ENCODE measurements around the gene PRR36.
"Not testable (repeated sequence)": the region's sequence is repeated elsewhere in the genome, so short reads cannot be mapped to it uniquely, and the experiment has no call there.

PRR36 gene

DNA sequence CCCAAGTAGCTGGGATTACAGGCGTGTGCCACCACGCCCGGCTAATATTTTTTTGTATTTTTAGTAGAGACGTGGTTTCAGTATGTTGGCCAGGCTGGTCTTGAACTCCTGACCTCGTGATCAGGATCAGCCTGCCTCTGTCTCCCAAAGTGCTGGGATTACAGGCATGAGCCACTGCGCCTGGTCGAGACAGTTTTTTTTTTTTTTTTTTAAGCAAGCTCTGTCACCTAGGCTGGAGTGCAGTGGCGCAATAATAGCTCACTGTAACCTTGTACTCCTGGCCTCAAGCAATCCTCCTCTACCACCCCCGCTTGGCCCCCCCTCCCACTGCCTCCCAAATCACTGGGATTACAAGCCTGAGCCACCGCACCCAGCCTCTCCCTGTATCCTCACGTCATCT lies 23.1 kb upstream of the PRR36 start:
- DNase-seq = no peak

DNA sequence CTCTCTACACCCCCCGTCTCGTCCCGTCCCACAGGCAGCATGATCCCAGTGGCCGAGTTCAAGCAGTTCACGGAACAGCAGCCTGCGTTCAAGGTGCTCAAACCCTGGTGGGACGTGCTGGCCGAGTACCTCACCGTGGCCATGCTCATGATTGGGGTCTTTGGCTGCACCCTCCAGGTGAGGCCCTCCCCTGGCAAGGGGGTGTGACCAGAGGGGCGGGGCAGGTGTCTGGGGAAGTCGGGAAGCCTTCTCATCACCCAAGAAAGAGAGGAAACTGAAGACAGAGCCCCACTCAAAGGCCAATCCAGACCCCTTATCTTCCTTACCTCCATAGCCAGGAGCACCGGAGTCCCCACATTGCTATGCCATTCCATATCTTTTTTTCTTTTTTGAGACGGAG lies 21.4 kb upstream of the PRR36 start:
- DNase-seq = no peak

DNA sequence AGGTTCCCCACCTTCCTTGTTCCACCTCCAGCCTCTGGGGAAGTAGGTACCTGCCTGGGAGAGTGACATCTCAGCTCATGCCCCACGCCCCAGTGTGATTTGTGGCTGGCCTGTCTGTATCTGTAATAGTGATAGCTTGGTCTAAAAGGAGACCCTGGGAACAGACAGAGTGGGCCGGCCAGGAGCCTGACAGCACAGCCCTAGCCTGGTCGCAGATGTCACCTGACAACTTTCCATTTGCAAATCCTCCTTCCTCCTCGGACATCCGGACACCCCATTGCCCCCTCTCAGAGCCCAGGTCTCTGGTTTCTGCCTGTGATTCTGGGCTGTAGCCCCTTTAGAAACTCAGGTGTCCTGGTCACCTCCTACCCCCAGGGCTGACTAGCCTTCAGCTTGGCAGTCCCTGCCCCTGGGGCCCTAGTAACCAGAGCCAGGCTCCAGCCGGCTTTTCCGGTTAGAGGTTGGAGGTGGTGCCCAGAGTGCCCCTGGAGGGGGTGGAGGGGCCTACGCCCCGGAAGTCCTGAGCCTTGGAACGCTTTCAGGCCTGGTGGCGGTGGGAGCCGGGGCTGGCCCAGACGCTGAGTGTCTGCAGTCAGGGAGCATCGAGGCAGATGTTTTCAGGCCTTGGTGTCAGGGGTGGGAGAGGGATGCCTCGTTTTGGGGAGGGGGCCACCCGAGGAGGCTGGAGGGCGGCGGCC lies 20.6 kb upstream of the PRR36 start:
- no peak for DNase-seq

DNA sequence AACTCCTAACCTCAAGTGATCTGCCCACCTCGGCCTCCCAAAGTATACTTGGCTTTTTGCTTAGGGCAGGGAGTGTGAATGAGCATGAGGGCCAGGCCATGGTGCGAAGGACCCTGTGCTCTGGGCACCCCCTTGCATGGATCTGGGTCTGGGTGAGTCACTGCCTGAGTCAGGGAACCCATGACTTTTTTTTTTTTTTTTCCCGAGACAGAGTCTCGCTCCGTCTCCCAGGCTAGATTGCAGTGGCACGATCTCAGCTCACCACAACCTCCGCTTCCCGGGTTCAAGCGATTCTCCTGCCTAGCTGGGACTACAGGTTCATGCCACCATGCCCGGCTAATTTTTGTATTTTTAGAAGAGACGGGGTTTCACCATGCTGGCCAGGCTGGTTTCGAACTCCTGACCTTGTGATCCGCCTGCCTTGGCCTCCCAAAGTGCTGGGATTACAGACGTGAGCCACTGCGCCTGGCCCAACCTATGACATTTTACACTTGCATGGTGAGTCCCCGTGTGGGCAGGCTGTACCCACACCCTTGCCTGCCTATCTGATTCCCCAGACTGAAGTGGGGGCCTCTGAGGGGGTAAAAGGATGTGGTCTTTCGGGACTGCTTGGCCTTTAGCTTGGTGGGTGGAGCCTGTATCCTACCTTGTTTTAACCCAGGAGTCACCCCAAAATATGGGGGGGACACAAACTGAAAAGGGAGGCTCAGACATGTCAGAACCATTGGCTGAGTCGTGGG lies 19.3 kb upstream of the PRR36 start:
- not testable (repeated sequence) for DNase-seq

DNA sequence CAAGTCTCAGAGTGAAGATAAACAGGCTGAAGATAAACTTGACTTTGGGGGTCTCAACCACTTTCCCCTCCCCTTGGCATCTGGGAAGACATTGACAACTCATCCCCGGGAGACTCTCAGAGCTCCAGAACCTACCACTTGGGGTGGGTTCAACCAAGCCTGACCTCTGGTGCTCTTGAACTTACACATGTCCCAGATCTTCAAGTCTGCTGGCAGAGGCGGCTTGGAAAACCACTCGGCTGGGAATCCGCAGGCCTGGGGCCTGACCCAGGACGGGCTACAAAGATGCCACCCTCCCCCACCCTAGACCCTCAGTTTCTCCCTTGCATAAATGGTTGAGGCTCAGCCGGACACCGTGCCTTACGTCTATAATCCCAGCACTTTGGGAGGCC lies 14.6 kb upstream of the PRR36 start:
- no peak for DNase-seq

DNA sequence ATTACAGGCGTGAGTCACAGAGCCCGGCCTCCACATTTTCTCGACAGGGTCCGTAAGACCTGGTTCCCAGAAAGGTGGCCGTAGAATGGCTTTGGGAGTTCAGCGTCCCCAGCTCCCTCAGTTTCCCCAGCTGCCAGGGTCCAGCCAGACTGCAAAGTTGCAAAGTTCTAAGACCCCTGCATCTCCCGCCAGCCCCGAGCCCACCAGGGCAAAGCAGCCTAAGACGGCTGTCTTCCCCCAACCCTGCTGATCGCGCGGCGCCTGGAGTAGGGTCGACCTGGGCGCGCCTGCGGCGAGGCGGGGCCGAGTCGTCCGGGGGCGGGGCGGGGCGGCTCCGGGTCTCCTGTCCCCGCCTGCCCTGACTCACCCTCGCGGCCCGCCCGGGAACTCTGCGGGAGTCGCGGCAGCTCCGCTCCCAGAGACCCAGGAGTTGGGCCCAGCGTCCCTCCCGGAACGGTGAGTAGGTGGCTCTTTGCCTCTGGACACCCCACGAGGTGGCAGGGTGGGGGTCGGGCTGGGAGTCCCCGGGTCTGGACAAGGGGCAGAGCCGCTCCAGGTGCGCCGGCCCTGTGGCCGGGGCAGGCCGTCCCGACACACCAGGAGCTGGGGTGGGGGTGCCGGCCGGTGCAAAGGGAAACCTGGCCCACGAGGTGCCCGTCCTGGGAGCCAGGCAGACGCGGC lies 14.1 kb upstream of the PRR36 start, which contains the start of gene LRRC8E:
TSS of gene LRRC8E (plus strand) at position 366 of the 681 bp plus-strand sequence. CDS start 7,094 bp downstream, outside the sequence.
- no peak for DNase-seq

DNA sequence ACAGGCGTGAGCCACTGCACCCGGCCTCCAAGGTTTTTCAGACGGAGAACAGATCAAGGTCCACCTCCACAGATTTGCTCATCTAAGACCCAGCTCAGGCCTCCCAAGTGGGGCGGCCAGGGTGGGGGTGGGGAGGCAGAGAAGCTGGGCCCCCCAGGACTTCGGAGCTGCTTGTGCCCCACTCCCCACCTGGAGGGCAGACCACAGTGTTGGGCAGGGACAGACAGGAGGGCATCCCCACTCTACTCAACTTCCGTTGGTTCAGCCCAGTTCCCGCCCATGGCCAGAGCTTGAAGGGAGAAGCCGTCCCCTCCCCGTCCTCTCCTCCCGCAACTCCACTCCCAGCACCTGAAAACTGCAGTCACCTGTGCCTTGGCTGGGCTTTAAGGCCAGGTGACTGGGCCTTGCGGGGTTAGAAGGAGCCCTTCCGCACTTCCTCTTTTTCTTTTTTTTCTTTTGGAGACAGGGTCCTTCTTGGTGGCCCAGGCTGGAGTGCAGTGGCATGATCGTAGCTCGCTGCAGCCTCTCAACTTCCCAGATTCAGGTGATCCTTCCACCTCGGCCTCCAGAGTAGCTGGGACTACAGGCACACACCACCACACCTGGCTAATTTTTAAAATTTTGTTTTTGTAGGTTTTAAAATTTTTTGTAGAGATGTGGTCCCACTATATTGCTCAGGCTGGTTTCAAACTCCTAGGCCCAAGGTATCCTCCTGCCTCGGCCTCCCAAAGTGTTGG lies 13.4 kb upstream of the PRR36 start:
- no peak for DNase-seq

DNA sequence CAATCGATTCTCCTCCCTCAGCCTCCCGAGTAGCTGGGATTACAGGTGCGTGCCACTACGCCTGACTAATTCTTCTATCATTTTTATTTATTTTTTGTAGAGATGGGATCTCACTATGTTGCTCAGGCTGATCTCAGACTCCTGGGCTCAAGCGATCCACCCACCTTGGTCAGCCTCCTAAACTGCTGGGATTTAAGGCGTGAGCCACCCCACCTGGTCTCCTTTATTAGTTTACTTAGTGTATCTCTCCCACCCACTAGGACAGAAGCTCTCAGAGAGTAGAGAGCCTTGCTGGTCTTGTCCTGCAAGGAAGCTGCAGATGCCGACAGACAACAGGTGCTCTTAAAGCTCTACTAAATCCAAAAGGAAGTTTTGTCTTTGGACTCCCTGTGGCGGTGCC lies 11.6 kb upstream of the PRR36 start:
- no peak for DNase-seq

DNA sequence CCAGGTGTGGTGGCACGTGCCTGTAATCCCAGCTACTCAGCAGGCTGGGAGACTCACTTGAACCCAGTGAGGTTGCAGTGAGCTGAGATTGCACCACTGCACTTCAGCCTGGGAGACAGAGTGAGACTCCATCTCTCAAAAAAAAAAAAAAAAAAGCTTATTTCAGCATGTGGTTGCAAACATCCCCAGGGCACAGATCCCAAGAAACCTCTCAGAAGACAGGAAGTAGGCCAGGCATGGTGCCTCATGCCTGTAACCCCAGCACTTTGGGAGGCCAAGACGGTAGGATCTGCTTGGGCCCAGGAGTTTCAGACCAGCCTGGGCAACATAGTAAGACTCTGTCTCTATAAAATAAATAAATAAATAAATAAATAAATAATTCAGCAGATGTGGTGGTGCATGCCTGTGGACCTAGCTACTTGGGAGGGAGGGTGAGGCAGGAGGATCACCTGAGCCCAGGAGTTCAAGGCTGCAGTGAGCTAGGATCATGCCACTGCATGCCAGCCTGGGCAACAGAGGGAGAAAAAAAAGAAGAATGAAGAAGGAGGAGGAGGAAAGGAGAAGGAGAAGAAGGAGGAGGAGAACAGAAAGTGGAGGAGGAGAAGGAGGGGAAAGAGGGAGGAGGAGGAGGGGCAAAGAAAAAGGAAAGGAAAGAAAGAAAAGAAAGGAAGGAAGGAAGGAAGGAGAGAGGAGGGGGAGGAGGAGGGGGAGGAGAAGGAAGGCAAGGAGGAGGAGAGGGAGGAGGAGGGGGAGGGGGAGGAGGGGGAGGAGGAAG lies 9.8 kb upstream of the PRR36 start:
- no peak for DNase-seq

DNA sequence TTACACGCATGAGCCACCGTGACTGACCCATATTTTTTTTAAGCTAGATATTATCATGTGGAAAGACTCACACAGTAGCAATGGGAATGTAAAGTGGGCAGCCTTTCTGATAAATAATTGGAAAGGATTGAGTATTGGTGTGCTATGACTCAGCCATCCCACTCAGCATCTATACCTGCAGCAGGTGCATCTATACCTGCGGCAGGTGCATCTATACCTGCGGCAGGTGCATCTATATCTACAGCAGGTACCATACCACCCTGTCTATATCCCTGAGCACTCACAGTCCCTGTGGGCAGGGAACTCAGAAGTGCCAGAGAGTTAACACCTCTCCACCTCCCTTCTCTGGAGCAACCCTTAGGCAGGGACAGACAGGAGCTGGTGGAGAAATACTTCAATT lies 8.9 kb upstream of the PRR36 start:
- DNase-seq = no peak

DNA sequence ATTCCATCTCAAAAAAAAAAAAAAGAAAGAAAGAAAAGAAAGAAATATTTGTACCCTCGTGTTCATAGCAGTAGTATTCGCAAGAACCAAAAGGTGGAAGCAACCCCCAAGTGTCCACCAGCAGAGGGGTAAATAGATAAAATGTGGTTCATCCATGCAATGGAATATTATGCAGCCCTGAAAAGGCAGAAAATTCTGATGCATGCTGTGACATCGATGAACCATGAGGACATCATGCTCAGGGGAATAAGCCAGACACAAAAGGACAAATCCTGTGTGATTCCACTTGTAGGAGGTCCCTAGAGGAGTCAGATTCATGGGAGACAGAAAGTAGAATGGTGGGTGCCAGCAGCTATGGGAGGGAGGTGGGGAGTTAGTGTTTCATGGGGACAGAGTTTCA lies 7.7 kb upstream of the PRR36 start:
- no peak for DNase-seq

DNA sequence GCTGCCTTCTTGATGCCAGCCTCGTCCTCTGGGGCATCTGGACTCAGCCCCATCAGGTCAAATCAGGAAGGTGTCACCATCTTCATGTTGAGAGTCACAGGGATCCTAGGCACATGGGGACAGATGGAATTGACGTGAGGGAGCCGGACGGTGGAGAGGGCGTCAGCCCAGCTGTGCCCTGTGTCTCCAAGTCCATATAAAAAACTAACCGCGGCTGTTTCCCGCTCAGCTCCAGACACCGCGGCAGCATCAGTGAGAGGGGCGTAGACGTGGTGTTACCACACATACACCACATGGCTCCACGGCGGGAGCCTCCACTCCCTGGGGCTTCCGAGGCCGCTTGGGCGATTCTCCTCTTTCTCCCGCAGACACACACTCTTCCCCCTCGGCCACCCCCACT lies 5.6 kb upstream of the PRR36 start:
- DNase-seq = no peak

DNA sequence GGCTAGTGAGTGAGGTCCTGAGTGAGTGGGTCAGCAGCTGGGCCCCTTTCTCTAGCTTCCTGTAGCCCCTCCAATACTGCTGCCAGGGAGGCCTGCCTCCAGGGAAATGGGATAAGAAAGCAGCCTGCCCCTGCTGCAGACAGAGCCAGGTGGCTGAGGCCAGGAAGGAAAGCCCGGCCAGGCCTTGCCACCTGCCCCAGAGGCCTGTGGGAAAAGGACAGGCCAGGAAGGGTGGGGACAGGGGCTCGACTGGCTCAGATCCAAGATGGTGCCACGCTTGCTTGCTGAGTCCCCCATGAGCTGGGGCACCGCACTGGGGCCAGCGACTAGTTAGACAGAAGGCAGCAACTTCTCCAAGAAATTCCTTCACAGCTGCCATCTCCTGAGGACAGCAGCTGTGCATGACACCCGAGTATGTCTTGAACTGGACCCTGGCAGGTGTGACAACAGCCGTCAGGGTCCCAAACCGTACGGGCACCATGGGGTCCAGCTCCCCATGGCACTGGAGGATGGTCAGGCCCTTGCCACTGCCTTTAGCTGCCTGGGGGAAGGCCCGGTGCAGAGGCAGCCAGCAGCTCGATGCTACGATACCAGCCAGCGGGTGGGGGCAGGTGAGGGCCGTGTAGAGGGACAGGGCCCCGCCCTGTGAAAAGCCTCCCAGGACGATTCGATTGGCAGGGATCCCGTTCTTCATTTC lies 5.1 kb upstream of the PRR36 start:
- no peak for DNase-seq

DNA sequence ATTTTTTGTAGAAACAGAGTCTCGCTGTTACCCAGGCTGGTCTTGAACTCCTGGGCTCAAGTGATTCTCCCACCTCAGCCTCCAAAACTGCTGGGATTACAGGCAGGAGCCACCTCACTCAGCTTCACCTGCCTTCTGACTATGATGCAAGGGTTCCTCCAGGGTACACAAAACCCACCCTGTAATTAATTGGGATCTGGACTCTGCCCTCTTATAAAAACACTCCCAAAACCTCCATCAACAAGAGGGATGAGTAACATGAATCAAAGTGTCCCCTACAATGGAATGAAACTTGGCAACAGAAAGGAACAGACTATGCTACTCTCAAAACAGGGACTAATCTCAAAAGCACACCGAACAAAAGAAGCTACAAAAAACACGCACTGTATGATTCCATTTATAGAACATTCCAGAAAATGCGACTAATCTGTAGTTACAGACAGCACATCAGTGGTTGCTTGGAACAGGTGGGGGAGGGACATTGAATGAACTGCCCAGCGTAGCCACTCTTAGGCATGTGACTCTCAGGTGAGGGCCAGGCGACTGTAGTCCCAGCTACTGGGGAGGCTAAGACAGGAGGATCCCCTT lies 3.2 kb upstream of the PRR36 start:
- no peak for DNase-seq

DNA sequence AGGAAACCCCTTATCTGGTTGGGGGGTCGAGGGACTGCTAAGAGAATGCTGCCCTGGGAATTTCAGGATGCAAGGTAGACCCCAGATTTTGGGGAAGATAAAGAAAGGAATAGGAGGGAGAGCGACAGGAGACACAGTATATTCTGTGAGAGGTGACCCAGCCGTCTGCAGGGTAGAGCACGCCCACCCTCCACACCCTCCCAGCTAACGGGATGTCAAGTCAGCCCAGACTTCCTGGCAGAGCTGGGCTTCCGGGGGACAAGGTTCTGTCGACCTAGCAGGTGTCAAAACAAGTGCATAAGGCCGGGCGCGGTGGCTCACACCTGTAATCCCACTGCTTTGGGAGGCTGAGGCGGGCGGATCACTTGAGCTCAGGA lies 695 bp upstream of the PRR36 start:
- no peak for DNase-seq

DNA sequence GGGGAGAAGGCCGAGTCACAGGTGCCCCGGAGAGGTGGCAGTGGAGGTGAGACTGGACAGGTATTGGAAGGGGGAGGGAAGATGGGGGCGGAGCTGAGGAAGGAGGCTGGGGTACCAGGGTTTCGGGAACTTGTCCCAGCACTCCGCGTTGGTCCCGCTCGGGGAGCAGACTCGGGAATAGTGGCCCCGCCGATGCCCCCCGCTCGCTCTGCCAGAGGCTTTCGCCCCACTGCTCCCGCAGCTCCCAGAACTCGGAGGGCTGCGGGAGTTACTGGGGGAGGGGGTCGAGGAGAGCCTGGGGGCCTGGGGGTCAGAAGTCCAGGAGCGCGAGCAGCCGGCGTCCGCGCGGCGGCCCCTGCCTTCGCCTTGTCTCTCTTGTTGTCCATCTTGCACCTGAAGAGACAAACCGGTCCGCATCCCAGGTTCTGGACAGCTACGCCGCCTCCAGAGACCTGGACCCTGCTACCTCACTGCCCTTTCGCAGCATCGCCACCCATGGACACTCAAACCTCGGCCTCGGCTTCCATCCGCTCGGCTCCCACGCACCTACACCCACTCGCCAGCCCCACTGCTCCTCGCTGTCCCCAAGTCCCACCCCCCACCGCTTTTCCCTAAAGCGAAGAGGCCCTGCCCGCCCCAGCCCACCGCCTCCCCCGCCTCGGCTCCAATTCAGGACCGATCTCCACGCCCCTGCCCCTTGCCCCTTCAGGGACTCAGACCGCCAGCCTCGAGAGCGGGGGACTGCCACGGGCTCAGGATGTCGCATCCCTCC lies 700 bp downstream of the PRR36 start:
- DNase-seq = no peak

DNA sequence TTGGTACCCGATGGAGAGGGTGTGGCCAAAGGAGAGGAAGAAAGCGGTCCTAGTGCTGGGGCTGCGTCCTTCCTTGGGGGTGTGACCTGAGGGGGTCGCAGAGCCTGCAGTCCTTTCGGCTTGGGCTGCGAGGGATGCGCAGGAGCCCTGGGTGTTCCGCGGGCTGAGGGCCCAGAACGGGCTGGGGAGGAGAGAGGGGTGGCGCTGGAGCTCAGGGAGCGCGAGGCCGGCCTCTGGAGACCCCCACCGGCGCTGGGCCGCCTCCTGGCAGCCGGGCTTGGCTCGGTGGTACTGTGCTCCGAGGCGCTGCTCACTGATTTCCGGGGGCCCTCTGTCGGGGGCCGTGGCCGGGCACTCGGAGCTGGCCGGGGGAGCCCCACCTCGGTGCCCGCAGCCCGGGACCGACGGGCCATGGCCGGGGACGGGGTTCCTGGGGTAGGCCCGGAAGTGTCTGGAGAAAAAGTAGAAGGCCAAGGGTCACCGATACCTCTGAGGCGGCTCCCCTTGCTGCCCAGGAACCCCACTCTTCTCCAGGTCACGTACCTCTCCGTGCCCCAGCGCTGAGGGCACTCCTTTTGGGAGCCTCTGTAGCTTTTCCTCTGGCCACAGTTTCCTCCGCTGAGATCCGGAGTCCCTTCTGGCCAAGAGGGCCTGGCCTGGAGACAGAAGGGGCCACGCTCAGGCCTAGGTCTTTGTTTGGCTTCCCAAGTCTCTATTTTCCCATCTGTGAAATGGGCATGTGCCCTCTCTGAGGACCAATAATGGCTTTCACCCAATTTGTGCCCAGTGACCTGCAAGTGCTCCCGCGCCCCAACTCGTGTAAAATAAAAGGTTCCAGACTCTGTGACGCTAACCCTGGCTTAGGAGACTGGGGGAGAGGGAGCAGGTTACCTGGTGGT lies 1.6 kb downstream of the PRR36 start:
- DNase-seq = no peak

DNA sequence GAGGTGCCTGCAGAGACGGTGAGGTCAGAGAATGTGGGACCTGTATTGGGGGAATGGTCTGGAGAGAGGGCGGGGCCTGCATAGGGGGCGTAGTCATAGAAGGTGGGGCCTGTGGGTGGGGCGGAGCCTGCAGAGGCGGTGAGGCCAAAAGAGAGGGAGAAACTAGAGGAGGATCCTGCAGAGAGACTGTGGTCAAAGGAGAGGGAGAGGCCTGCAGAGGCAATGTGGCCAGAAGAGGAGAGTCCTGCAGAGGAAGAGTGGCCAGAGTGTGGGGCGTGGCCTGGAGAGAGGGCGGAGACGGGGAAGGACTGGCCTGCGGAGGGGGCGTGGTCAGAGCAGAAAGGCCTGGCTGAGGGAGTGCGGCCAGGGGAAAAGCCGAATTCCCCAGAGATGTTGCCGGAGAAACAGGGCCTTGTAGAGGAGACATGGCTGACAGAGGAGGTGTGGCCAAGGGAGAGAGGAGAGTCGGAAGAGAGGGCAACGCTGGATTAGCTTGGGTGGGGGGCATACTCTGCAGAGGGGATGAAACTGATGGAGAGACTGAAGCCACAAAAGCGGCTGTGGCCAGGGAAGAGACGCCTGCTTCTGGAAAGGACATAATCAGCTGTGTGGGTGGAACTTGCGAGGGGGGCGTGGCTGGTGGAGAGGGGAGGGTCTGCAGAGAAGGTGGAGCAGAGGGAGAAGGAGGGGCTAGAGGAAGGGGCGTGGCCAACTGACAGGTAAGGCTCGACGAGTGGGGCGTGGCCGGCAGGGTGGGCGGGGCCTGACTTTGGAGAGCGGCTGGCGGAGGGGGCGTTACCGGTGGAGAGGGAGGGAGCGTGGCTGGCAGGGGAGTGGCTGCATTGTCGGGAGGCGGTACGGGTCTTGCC lies 2.5 kb downstream of the PRR36 start:
- DNase-seq = peak; percentile 84

All from activated CD4-positive, alpha-beta T cell treated with anti-CD3 and anti-CD28 coated beads, Interleukin-2, amount 50 U/mL, for 16 hours (primary cell).